ENCODE results near the gene SMURF1.

- TF ChIP-seq CTCF (IDR thresholded peaks at IDR 0.05; ENCODE audit: poor library complexity, severe bottlenecking) (no peak), EP300 (conservative IDR thresholded peaks at IDR 0.05; ENCODE audit: poor library complexity, severe bottlenecking) (no peak), EZH2 (IDR thresholded peaks at IDR 0.05; ENCODE audit: borderline replicate concordance, insufficient read depth, low read length, poor library complexity, severe bottlenecking) (no peak)
Measured at GRCh38 chr7:99083733-99084132, 60.2 kb downstream of the SMURF1 start.
